Lung (tissue), 12 donors: ENCODE measurements around the gene FRMD4A. TPM values are rescaled to one million over a fixed set of nuclear protein-coding genes. Genes with fewer than 3 reads are reported as not detected.

Experiments
- ATAC-seq: fragments of 200-7000 bp; cut with Tn5 transposase; one replicate; pipeline ENCODE4 v1.9.1; 2020; ENCODE audit warnings: moderate number of reproducible peaks; ENCODE audit not compliant: insufficient read depth, low FRiP score
- DNase-seq, 3 donors: peaks; one replicate each; pipeline ENCODE4 v3.0.0-alpha.2; 2013 to 2017
- H3K27ac ChIP-seq, 2 donors: one replicate each; pipeline ENCODE4 v1.5.1; 2013; ENCODE audit warnings: mild to moderate bottlenecking in 2 of 2, moderate library complexity in 2 of 2, control low read depth in 1 of 2, inconsistent platforms in 1 of 2, low read depth in 1 of 2, low read length in 1 of 2
- H3K27me3 ChIP-seq, 3 donors: one replicate each; pipeline ENCODE4 v1.5.1; 2013; ENCODE audit warnings: low read length in 2 of 3; ENCODE audit not compliant: control insufficient read depth in 3 of 3, insufficient read depth in 3 of 3
- H3K36me3 ChIP-seq, 4 donors: one replicate each; pipeline ENCODE4 v1.5.1; 2013; ENCODE audit warnings: low read length in 4 of 4, mild to moderate bottlenecking in 1 of 4, moderate library complexity in 1 of 4; ENCODE audit not compliant: control insufficient read depth in 4 of 4, insufficient read depth in 4 of 4
- H3K4me1 ChIP-seq, 5 donors: one replicate each; pipeline ENCODE4 v1.5.1; 2013; ENCODE audit warnings: low read length in 5 of 5, mild to moderate bottlenecking in 2 of 5, moderate library complexity in 1 of 5; ENCODE audit not compliant: control insufficient read depth in 5 of 5, insufficient read depth in 5 of 5
- H3K4me3 ChIP-seq: one replicate; pipeline ENCODE4 v1.5.1; 2013; ENCODE audit warnings: mild to moderate bottlenecking, control low read depth, moderate library complexity
- H3K9ac ChIP-seq, 2 donors: one replicate each; pipeline ENCODE4 v1.5.1; 2013; ENCODE audit warnings: low read length in 2 of 2, control low read depth in 1 of 2; ENCODE audit not compliant: insufficient read depth in 1 of 2
- H3K9me3 ChIP-seq, 4 donors: one replicate each; pipeline ENCODE4 v1.5.1; 2013; ENCODE audit warnings: low read length in 3 of 4, mild to moderate bottlenecking in 1 of 4, moderate library complexity in 1 of 4; ENCODE audit not compliant: control insufficient read depth in 4 of 4, insufficient read depth in 3 of 4
- CTCF ChIP-seq: IDR thresholded peaks from 2 replicates; pipeline ENCODE4 v1.5.1; 2012; ENCODE audit warnings: mild to moderate bottlenecking; ENCODE audit errors: control extremely low read depth, extremely low read depth
- WGBS, 2 donors: extraction: QIAGEN DNeasy Blood & Tissue Kit; methylation state at CpG; one replicate each; pipeline ENCODE4 v1.1.7; 2013; 5-methylcytosine and 5-hydroxymethylcytosine counted together
- polyA plus RNA-seq, 2 donors: library from polyadenylated mRNA; stranded (reverse); fragments of 200-250 nt; gene quantifications; one replicate each; pipeline ENCODE4 v1.2.1, GENCODE V29; 2013
- total RNA-seq, 2 donors: library from RNA; depleted of rRNA in 1 of 2; stranded (reverse); fragments of >200 nt in 1 of 2; gene quantifications; one replicate each; pipeline ENCODE4 v1.2.1, GENCODE V29; 2014 to 2021
- donor health status: control.
- donor health status: control.
- donor health status: Bipolar disorder and iron deficiency.
- donor health status: healthy.
- donor health status: DM: yes; HTN: yes; CAD: no.

Gene FRMD4A
- total and polyA plus RNA-seq, 4 donors, result 12.0 to 64.5 (median 29.3) TPM

DNA sequence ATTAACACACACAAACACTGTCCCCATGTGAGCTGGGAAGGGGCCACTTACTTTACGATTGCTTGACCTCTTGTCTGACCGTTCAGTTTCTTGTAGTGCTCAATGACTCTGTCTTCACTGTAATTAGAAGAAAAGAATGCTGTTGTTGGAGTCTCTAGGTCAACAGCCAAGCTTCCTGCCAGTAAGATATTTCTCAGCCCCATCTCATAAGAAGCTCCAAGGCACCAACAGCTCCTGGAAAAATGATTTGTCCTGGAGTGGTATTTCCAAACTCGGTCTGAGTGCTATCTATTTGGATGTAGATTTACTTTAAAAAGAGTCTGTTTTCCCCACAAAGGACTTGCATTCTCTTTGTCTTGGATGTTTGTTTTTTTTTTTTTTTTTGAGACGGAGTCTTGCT is 590.3 kb downstream of the FRMD4A start:
- Histone ChIP-seq H3K4me3 (no peak overlapping the region), H3K4me1 (no peaks in the 10 kb centered on the region), H3K9me3 (no peaks in the 10 kb centered on the region), H3K36me3 (peaks cover 0 to 9% (median 2%) of the 10 kb centered on the region in 4 donors), H3K27me3 (no peaks in the 10 kb centered on the region), H3K9ac (no peak overlapping the region), H3K27ac (no peak overlapping the region)
- no peak for TF ChIP-seq CTCF
- no peak for DNase-seq
- no peak for ATAC-seq
- WGBS, 2 donors, result 71 to 94% methylated on average over 4 of the region's 4 CpGs

DNA sequence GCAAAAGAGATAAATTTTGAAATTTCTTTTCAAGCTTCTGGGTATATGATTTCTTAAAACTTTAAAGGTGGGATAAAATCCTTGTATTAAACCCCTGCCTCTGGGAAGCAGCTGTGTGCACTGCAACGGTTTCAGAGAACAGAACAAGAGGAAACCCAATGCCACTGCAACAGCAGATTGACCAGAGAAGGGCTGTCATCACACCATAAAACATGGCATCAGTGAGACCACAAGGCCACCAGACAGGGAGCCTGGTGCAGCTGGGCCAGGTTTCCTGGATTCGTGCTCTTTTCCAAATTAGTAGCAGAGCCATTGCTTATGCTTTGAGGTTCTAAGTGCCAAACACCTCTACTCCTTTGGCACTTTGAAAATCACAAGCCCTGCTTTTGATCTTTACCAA is 591.5 kb downstream of the FRMD4A start:
- Histone ChIP-seq H3K27ac (no peak overlapping the region), H3K4me3 (no peak overlapping the region), H3K9me3 (no peaks in the 10 kb centered on the region), H3K4me1 (no peaks in the 10 kb centered on the region), H3K27me3 (no peaks in the 10 kb centered on the region), H3K36me3 (peaks cover 0 to 7% (median 1%) of the 10 kb centered on the region in 4 donors), H3K9ac (no peak overlapping the region)
- TF ChIP-seq CTCF, result no peak
- DNase-seq (no peak), ATAC-seq (no peak)
- 37 to 65% methylated on average over 2 of the region's 2 CpGs for WGBS, 2 donors

DNA sequence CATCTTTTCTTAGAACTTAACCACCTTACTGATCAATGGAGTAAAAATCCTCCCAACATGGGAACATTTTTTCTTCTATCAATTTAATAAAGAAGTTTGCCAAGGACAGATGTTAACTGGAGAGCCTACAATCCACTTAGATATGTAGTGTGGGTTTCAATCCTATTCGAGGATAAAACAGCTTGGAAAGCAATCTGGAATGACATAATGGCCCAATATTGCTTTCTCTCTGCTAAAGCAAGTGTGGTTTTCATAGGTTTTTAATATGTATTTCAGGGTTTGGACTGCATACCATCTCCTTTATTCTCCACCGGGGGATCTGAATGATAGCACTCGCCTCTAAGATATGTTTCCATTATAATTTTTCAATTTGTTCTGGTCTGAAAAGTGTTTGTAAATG is 594.2 kb downstream of the FRMD4A start:
- no peak overlapping the region for H3K27ac ChIP-seq
- no peak overlapping the region for H3K4me3 ChIP-seq
- peaks cover 0 to 6% (median 0%) of the 10 kb centered on the region in 5 donors for H3K4me1 ChIP-seq
- WGBS, 2 donors, result 85 to 89% methylated on average over 3 of the region's 3 CpGs
- no peaks in the 10 kb centered on the region for H3K9me3 ChIP-seq
- DNase-seq, result no peak
- ATAC-seq, result no peak
- TF ChIP-seq CTCF, result no peak
- H3K27me3 ChIP-seq, result no peaks in the 10 kb centered on the region
- no peak overlapping the region for H3K9ac ChIP-seq
- peaks cover 0 to 9% (median 6%) of the 10 kb centered on the region in 4 donors for H3K36me3 ChIP-seq

DNA sequence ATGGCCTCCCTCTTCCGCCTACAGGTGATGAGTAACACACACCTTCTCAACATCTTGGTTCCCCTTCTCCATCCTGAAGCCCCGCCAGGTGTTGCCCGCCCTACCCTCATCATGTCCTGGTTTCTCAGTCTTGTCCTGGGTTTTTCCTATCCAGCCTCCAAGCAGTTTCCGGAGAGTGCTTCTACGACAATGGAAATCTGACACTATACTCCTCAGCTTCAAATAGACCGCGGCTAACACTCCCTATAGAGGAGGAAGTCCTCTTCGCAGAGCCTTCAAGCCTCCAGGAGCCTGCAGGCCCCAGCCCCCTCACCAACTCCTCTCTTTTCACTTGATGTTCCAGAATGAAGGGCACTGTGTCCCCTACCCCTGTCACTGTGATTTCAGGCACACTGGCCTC is 596.6 kb downstream of the FRMD4A start:
- DNase-seq, result no peak
- ATAC-seq, result no peak

More for the DNA sequence above, 596.6 kb downstream of the FRMD4A start:
- no peaks in the 10 kb centered on the region for H3K9me3 ChIP-seq
- no peak for TF ChIP-seq CTCF
- H3K4me3 ChIP-seq, result no peak overlapping the region
- no peak overlapping the region for H3K9ac ChIP-seq
- H3K27ac ChIP-seq, result no peak overlapping the region
- 95 to 97% methylated on average over 8 of the region's 8 CpGs for WGBS, 2 donors
- H3K4me1 ChIP-seq, result peaks cover 0 to 16% (median 0%) of the 10 kb centered on the region in 5 donors
- no peaks in the 10 kb centered on the region for H3K27me3 ChIP-seq
- peaks cover 0 to 9% (median 4%) of the 10 kb centered on the region in 4 donors for H3K36me3 ChIP-seq
